HepG2 (cell line): ENCODE measurements around the gene BASP1. TPM values are rescaled to one million over a fixed set of nuclear protein-coding genes. Genes with fewer than 3 reads are reported as not detected.

Experiments
- ATAC-seq: fragments of 200-7000 bp; cut with Tn5 transposase; 3 replicates; pipeline ENCODE4 v1.9.1; 2020; ENCODE audit warnings: mild to moderate bottlenecking, moderate library complexity
- BruUV-seq: library from RNA; stranded (reverse); fragments of 400-500 nt; replicated peaks from 2 replicates; lab custom pipeline; 2021; lab: Mats Ljungman, UMichigan
- CTCF ChIA-PET: fragments of 300-600 bp; formaldehyde crosslinking; extraction: SDS; loops from one replicate; lab custom pipeline; 2021; ENCODE audit warnings: low total read pairs, inconsistent platforms, low intra/inter-chr PET ratio; lab: Yijun Ruan, JAX
- POLR2A ChIA-PET: fragments of 350-600 bp; sonication (Branson Sonifier 250); formaldehyde crosslinking; loops from one replicate; lab custom pipeline; 2020; ENCODE audit warnings: antibody characterized with exemption, inconsistent platforms; lab: Yijun Ruan, JAX
- DNase-seq: peaks from one replicate; pipeline ENCODE4 v3.0.0-alpha.2; 2015; ENCODE audit warnings: low spot score
- FAIRE-seq: peaks from 3 replicates; lab custom pipeline; 2011; peaks lifted over from hg19 to GRCh38; lab: Jason Lieb, UNC
- H2AFZ ChIP-seq: one replicate; pipeline ENCODE4 v1.6.1; 2011; ENCODE audit warnings: low read length, inconsistent platforms
- H3K27ac ChIP-seq: fragments of 300-600 bp; 3 replicates; pipeline ENCODE4 v1.8.0; 2011; ENCODE audit warnings: mixed run types, mild to moderate bottlenecking, mixed read lengths, low read length, inconsistent platforms; ENCODE audit not compliant: insufficient read depth; ENCODE audit errors: extremely low read length
- H3K27me3 ChIP-seq, 2 experiments: fragments of 200-600 bp in 1 of 2; 2 replicates in 1 of 2; 3 replicates in 1 of 2; pipeline versions ENCODE4 v1.6.0 to v1.8.0; 2011; ENCODE audit warnings: low read length in 2 of 2, mild to moderate bottlenecking in 2 of 2, moderate library complexity in 2 of 2, inconsistent platforms in 1 of 2; ENCODE audit not compliant: insufficient read depth in 2 of 2, control insufficient read depth in 1 of 2
- H3K36me3 ChIP-seq, 2 experiments: fragments of 200-600 bp in 1 of 2; replicated peaks in 1 of 2; 2 replicates in 1 of 2; 3 replicates in 1 of 2; pipeline versions ENCODE4 v1.5.1 to v1.8.0; 2011; ENCODE audit warnings: low read length in 2 of 2, inconsistent platforms in 1 of 2; ENCODE audit not compliant: insufficient read depth in 2 of 2, control insufficient read depth in 1 of 2
- H3K4me1 ChIP-seq: 2 replicates; pipeline ENCODE4 v1.5.1; 2012; ENCODE audit warnings: low read length, inconsistent platforms; ENCODE audit not compliant: insufficient read depth
- H3K4me2 ChIP-seq: 2 replicates; pipeline ENCODE4 v1.6.0; 2011; ENCODE audit warnings: low read depth, low read length, inconsistent platforms
- H3K4me3 ChIP-seq, 3 experiments: fragments of 200-600 bp in 1 of 3; sonication (generic), shearing (Covaris generic) in 1 of 3; replicated peaks in 1 of 3; 2 replicates each; pipeline ENCODE4 v1.5.1; 2011 to 2016; ENCODE audit warnings: low read length in 3 of 3, inconsistent platforms in 2 of 3, low read depth in 2 of 3, mild to moderate bottlenecking in 2 of 3, control low read depth in 1 of 3, mixed read lengths in 1 of 3; ENCODE audit not compliant: insufficient read depth in 1 of 3
- H3K79me2 ChIP-seq: one replicate; pipeline ENCODE4 v1.6.1; 2011; ENCODE audit warnings: low read length, inconsistent platforms; ENCODE audit not compliant: insufficient read depth
- H3K9ac ChIP-seq: 2 replicates; pipeline ENCODE4 v1.6.0; 2011; ENCODE audit warnings: mild to moderate bottlenecking, low read depth, low read length, inconsistent platforms; ENCODE audit not compliant: insufficient read depth
- H3K9me3 ChIP-seq: 2 replicates; pipeline ENCODE4 v1.5.1; 2012; ENCODE audit warnings: mild to moderate bottlenecking, low read length
- H4K20me1 ChIP-seq: 2 replicates; pipeline ENCODE4 v1.6.0; 2011; ENCODE audit warnings: inconsistent platforms, mild to moderate bottlenecking, low read length, moderate library complexity; ENCODE audit not compliant: insufficient read depth
- GABPA ChIP-seq, 2 experiments: IDR thresholded peaks; 2 replicates each; pipeline ENCODE4 v1.6.1; 2011 to 2016; ENCODE audit warnings: low read depth in 2 of 2, low read length in 1 of 2, missing biosample characterization in 1 of 2, missing genetic modification characterization in 1 of 2
- MAFF ChIP-seq: IDR thresholded peaks from 2 replicates; pipeline ENCODE4 v1.6.1; 2011; ENCODE audit warnings: low read depth, low read length, improper control_type of control experiment
- MED13 ChIP-seq: sonication (generic); formaldehyde crosslinking; IDR thresholded peaks from 2 replicates; pipeline ENCODE4 v1.5.0; 2020; ENCODE audit warnings: missing genetic modification reagents
- PRMT3 ChIP-seq: sonication (generic); formaldehyde crosslinking; IDR thresholded peaks from 2 replicates; pipeline ENCODE4 v1.8.1; 2022; ENCODE audit warnings: low read depth, mild to moderate bottlenecking, moderate library complexity, missing genetic modification reagents, borderline replicate concordance
- SP1 ChIP-seq, 2 experiments: fragments of 450-650 bp in 1 of 2; sonication (generic) in 1 of 2; formaldehyde crosslinking in 1 of 2; IDR thresholded peaks; 2 replicates each; pipeline versions ENCODE4 v1.4.0 to v1.6.1; 2016 to 2020; ENCODE audit warnings: missing genetic modification reagents in 1 of 2
- ZFP1 ChIP-seq: IDR thresholded peaks from 2 replicates; pipeline ENCODE4 v1.6.1; 2016
- ZMYM3 ChIP-seq: sonication (generic); formaldehyde crosslinking; IDR thresholded peaks from 2 replicates; pipeline ENCODE4 v1.5.1; 2020; ENCODE audit warnings: mild to moderate bottlenecking, missing genetic modification reagents
- ZNF143 ChIP-seq: sonication (generic); formaldehyde crosslinking; IDR thresholded peaks from 2 replicates; pipeline ENCODE4 v1.4.0; 2020; ENCODE audit warnings: missing genetic modification reagents
- ZNF720 ChIP-seq: sonication (generic); formaldehyde crosslinking; IDR thresholded peaks from 2 replicates; pipeline ENCODE4 v1.4.0; 2020; ENCODE audit warnings: missing genetic modification reagents
- WGBS: methylation state at CpG from one replicate; pipeline ENCODE4 v1.1.6; 2017; ENCODE audit warnings: low lambda C conversion rate; 5-methylcytosine and 5-hydroxymethylcytosine counted together
- in situ Hi-C: cut with HindIII; loops from 2 replicates; pipeline ENCODE4 v1.10.0; 2017; ENCODE audit warnings: low pct_unique_long_range_greater_than_20kb; ENCODE audit not compliant: extremely low pct_ligation_motif_present
- intact Hi-C: fragments of 100-400 bp; cut with micrococcal nuclease; formaldehyde crosslinking; loops from one replicate; pipeline ENCODE4 v1.10.0; 2022; ENCODE audit not compliant: unreplicated experiment
- polyA plus RNA-seq, 8 experiments: library from polyadenylated mRNA; depleted of rRNA in 3 of 8; stranded (reverse) in 7 of 8; unstranded in 1 of 8; fragments of >200 nt; fragmentation: Illumina TruSeq in 4 of 8; extraction: Trizol in 4 of 8; gene quantifications; 2 replicates each; pipeline versions ENCODE4 v1.2.1 to v1.2.3, GENCODE V29; 2011 to 2016; ENCODE audit warnings: low read depth in 4 of 8, missing spikeins in 1 of 8, mixed read lengths in 1 of 8; ENCODE audit not compliant: insufficient read depth in 1 of 8
- total RNA-seq, 5 experiments: library from RNA; depleted of rRNA; stranded (reverse); fragments of >200 nt; fragmentation: Illumina TruSeq; extraction: Trizol; gene quantifications; 2 replicates each; pipeline ENCODE4 v1.2.3, GENCODE V29; 2016; ENCODE audit warnings: low read depth in 1 of 5
- TF ChIP-seq, protein P1 (sequence below): fragments of 450-650 bp; IDR thresholded peaks from 2 replicates; pipeline ENCODE4 v1.6.1; 2017; ENCODE audit warnings: mild to moderate bottlenecking
- TF ChIP-seq, protein P2 (sequence below): IDR thresholded peaks from 2 replicates; pipeline ENCODE4 v1.6.1; 2016; ENCODE audit warnings: missing compliant biosample characterization, missing genetic modification reagents, borderline replicate concordance

Gene BASP1
- total and polyA plus RNA-seq, 2 of the 13 experiments (the other 11 are each of a cell fraction or from before 2014, with no cell fraction given) = 0.04 TPM; not detected in 1

DNA sequence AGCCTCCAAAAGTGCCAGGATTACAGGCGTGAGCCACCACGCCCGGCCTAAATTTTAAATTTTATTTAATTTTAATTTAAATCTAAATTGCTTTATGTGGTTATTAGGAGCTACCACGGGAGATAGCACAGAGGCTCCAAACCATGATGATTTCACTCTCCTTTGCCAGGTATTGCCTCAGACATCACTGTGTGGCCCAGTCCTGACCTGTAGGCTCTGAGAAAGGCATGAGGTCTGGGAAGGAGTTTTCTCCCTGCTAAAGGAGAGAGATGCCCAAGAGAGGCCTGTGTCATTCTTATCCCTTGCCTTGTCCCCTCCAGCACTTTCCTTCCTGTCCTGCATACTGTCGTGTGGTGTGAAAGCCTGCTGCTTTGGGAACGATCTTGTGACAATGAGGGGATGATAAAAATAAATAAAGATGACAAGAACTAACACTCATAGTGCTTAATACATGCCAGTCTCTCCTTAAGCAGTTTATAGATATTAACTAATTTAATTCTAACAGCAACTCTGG, 37.0 kb upstream of the BASP1 start (continued):
- no peak for TF ChIP-seq ZMYM3 (CRISPR knock-in tag)

DNA sequence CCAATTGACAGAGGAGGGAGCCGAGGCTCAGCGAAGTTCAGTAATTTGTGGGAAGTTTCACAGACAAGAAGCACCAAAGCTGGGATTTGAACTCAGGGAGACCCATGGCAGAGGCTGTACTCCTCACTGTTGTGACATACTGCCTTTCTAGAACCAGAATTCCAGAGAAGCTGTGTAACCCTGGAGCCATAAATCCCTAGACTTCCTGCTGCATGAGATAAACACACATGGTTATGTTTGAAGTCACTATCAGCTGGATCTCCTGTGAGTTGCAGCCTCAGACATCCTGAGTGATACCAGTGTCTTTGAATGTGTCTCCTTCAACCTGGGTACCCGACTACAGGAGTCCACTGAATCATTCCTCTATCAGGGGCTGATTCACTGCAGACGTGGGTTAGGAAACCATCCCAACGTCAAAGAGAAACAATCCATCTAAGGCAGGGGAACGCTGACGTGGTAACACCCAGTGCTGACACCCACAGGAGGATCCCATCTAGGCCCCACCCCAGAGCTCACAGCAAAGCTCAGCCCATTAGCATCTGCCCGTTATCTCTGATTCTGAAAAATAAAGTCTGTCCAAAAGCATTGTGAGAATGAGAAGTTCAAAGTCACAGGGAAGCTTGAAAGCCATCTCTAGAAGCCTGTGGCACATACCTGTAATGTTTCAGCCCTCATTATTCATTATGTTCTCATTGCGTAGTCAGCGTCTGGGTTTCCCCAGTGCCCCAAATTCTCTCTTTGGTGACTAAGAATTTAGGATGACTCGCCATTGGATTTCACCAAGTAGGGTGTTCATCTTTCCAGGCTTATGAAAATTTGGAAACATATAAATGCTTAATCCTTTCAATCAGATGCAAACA, 36.3 kb upstream of the BASP1 start:
- in situ Hi-C loops (loop anchor here (10.0 kb wide), 1 partner anchor 246 kb away; the partner anchor contains the start of gene MYO10), intact Hi-C loops (no loop called here)
- no TSS peak for BruUV-seq
- TF ChIP-seq ZNF720 (CRISPR knock-in tag) (no peak), MAFF (no peak), GABPA (IDR thresholded peaks at IDR 0.05; ENCODE audit: low read depth, low read length) (no peak), GABPA (CRISPR knock-in tag; IDR thresholded peaks at IDR 0.05; ENCODE audit: low read depth) (peak; percentile 25; the same call in 1 of the 2 replicates), MED13 (CRISPR knock-in tag) (no peak), ZFP1 (CRISPR knock-in tag) (no peak), PRMT3 (CRISPR knock-in tag) (no peak), ZNF143 (CRISPR knock-in tag) (no peak), SP1 (IDR thresholded peaks at IDR 0.05) (no peak), SP1 (CRISPR knock-in tag; IDR thresholded peaks at IDR 0.05) (no peak)
- TF ChIP-seq, protein P1, sequence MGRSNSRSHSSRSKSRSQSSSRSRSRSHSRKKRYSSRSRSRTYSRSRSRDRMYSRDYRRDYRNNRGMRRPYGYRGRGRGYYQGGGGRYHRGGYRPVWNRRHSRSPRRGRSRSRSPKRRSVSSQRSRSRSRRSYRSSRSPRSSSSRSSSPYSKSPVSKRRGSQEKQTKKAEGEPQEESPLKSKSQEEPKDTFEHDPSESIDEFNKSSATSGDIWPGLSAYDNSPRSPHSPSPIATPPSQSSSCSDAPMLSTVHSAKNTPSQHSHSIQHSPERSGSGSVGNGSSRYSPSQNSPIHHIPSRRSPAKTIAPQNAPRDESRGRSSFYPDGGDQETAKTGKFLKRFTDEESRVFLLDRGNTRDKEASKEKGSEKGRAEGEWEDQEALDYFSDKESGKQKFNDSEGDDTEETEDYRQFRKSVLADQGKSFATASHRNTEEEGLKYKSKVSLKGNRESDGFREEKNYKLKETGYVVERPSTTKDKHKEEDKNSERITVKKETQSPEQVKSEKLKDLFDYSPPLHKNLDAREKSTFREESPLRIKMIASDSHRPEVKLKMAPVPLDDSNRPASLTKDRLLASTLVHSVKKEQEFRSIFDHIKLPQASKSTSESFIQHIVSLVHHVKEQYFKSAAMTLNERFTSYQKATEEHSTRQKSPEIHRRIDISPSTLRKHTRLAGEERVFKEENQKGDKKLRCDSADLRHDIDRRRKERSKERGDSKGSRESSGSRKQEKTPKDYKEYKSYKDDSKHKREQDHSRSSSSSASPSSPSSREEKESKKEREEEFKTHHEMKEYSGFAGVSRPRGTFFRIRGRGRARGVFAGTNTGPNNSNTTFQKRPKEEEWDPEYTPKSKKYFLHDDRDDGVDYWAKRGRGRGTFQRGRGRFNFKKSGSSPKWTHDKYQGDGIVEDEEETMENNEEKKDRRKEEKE = no peak
- TF ChIP-seq, protein P2, sequence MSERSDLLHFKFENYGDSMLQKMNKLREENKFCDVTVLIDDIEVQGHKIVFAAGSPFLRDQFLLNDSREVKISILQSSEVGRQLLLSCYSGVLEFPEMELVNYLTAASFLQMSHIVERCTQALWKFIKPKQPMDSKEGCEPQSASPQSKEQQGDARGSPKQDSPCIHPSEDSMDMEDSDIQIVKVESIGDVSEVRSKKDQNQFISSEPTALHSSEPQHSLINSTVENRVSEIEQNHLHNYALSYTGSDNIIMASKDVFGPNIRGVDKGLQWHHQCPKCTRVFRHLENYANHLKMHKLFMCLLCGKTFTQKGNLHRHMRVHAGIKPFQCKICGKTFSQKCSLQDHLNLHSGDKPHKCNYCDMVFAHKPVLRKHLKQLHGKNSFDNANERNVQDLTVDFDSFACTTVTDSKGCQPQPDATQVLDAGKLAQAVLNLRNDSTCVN = peak; percentile 97
- H3K9ac ChIP-seq = no peak overlapping the region
- H3K4me3 ChIP-seq = no peak overlapping the region
- DNase-seq = peak; percentile 13
- H4K20me1 ChIP-seq = no peaks in the 10 kb centered on the region
- H3K9me3 ChIP-seq = no peaks in the 10 kb centered on the region
- ATAC-seq = no peak; the same call in 2 of the 3 replicates
- no peaks in the 10 kb centered on the region for H3K27me3 ChIP-seq
- H3K36me3 ChIP-seq = no peaks in the 10 kb centered on the region
- WGBS = 42% methylated on average over 8 of the region's 11 CpGs
- H3K4me2 ChIP-seq = no peak overlapping the region
- POLR2A ChIA-PET = no interaction called here
- FAIRE-seq = no peak
- H2AFZ ChIP-seq = no peak overlapping the region
- H3K79me2 ChIP-seq = no peaks in the 10 kb centered on the region
- CTCF ChIA-PET = no interaction called here
- no peak overlapping the region for H3K27ac ChIP-seq
- H3K4me1 ChIP-seq = no peaks in the 10 kb centered on the region
